Tongue (tissue), 3 donors: ENCODE measurements around the gene CYP3A5. TPM values are rescaled to one million over a fixed set of nuclear protein-coding genes. Genes with fewer than 3 reads are reported as not detected.

Experiments
- DNase-seq: peaks from one replicate; pipeline ENCODE4 v3.0.0-alpha.2; 2015
- small RNA-seq: library from RNA; depleted of rRNA; stranded (forward); fragments of <200 nt; gene quantifications from one replicate; pipeline ENCODE3, GENCODE V24; 2014; ENCODE audit warnings: low replicate concordance
- total RNA-seq: library from RNA; depleted of rRNA; stranded (reverse); fragments of >200 nt; gene quantifications from one replicate; pipeline ENCODE4 v1.2.3, GENCODE V29; 2014

The CYP3A5 gene
- total RNA-seq, 1 donor from 2014 or later: 38.5 TPM

DNA sequence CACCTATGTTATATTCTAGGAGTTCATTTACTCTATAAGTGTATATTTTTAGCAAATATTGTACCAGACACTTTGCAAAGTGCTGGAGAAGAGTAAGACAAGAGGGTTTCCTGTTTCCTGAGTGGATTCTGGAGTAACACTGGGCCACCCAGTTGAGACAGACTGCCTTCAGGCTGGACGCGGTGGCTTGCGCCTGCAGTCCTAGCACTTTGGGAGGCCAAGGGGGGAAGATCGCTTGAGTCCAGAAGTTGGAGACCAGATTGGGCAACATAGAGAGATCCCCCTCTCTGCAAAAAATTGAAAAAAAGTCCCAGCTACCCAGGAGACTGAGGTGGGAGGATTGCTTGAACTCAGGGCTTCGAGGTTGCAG lies 63.8 kb downstream of the CYP3A5 start:
- no peak for DNase-seq

GRCh38 chr7:99614495-99614894 lies 65.3 kb downstream of the CYP3A5 start:
- no peak for DNase-seq

DNA sequence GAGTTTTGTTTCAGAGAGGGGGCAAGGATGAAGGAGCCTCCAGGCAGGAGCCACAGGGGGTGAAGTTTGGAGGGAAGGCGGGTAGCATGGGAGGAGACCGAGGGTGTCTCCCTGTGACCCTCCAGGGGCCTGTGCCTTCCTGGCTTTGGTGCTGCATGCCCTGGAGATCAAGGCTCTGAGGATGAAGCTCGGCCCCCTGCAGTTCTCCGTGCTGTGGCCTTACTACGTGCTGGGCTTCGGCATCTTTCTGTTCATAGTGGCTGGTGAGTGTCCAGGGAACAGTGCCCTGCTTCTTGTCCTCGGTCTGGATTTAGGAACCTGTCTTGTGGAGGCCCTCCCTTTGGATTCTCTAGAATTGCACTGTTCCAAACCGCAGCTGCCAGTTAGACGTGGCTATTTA lies 72.2 kb downstream of the CYP3A5 start:
- no peak for DNase-seq

- no peak for DNase-seq
These were observed 73.3 kb downstream of the CYP3A5 start for GRCh38 chr7:99606531-99606930.

DNA sequence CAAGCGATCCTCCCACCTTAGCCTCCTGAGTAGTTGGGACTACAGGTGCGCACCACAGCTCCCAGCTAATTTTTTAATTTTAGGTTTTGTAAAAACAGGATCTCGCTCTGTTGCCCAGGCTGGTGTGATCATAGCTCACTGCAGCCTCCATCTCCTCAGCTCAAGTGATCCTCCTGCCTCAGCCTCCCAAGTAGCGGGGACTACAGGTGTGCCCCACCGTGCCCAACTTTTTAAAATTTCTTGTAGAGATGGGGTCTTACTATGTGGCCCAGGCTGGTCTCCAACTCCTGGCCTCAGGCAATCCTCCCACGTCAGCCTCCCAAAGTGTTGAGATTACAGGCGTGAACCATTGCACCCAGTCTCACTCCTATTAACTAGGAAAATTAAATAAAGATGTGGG lies 74.3 kb downstream of the CYP3A5 start:
- DNase-seq: no peak

- no peak for DNase-seq
These were observed 78.0 kb downstream of the CYP3A5 start for GRCh38 chr7:99601656-99602310.

DNA sequence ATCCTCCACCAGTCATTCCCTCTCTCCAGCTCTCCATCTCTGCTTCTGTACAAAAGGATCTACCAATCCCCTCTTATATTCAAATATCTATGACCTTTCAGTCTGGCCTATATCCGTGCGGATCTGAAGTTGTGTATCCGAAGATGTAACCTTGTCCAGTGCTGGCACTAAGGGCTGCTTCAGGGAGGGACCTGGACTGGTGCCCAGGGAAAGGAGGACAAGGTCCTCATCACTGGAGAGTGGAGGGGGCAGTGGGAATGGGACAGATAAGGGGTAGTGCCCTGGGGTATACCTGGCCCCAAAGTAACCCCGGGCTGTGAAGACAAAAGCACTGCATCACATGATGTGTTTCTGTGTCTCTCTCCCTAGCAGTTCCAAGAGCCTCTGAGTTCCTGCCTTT lies 80.0 kb downstream of the CYP3A5 start:
- no peak for DNase-seq

Small RNA genes within 50 kb of the gene (small RNA-seq; reads per million reads assigned to genes)
- not detected for gene CYP3A51P
- gene CYP3A7-CYP3A51P: not detected

Other genes with a start within 250 kb of the CYP3A5 start
- gene PTCD1, start 241.2 kb downstream of the CYP3A5 start, total RNA-seq: 6.8 TPM
- 26.3 TPM for gene CPSF4, start 241.1 kb downstream of the CYP3A5 start, total RNA-seq
- gene ATP5MF, start 213.8 kb downstream of the CYP3A5 start, total RNA-seq: 769 TPM
- 15.7 TPM for gene ZNF789, start 207.1 kb downstream of the CYP3A5 start, total RNA-seq
- 31.0 TPM for gene ZNF394, start 179.7 kb downstream of the CYP3A5 start, total RNA-seq
- gene ZKSCAN5, start 175.3 kb downstream of the CYP3A5 start, total RNA-seq: 11.9 TPM
- gene FAM200A, start 127.9 kb downstream of the CYP3A5 start, total RNA-seq: 7.3 TPM
- gene ZNF655, start 121.4 kb downstream of the CYP3A5 start, total RNA-seq: 106 TPM
- not detected for gene TMEM225B, start 81.7 kb downstream of the CYP3A5 start, total RNA-seq
- 14.3 TPM for gene ZSCAN25, start 63.0 kb downstream of the CYP3A5 start, total RNA-seq
- gene CYP3A7, start 55.2 kb upstream of the CYP3A5 start, total RNA-seq: 0.21 TPM
- gene CYP3A4, start 104.2 kb upstream of the CYP3A5 start, total RNA-seq: not detected
- not detected for gene CYP3A43, start 148.0 kb upstream of the CYP3A5 start, total RNA-seq
- not detected for gene OR2AE1, start 197.0 kb upstream of the CYP3A5 start, total RNA-seq
- 22.8 TPM for gene TRIM4, start 239.5 kb upstream of the CYP3A5 start, total RNA-seq
- not detected for gene GJC3, start 249.6 kb upstream of the CYP3A5 start, total RNA-seq